H1 (cell line): ENCODE measurements around the gene LYPD3. TPM values are rescaled to one million over a fixed set of nuclear protein-coding genes. Genes with fewer than 3 reads are reported as not detected.

Experiments
- CTCF ChIA-PET: fragments of 300-600 bp; sonication (Branson Sonifier 250); formaldehyde crosslinking; loops from one replicate; lab custom pipeline; 2021; ENCODE audit not compliant: partially characterized antibody; lab: Charles Lee
- POLR2A ChIA-PET: fragments of 300-600 bp; sonication (Branson Sonifier 250); formaldehyde crosslinking; loops from one replicate; lab custom pipeline; 2021; ENCODE audit warnings: inconsistent platforms; ENCODE audit not compliant: partially characterized antibody; lab: Charles Lee
- DNase-seq, 2 experiments: peaks; one replicate each; pipeline versions ENCODE4 v3.0.0 to v3.0.0-alpha.2; 2010 to 2022; ENCODE audit warnings: low spot score in 2 of 2, low read depth in 1 of 2, mixed read lengths in 1 of 2
- FAIRE-seq: peaks from 2 replicates; lab custom pipeline; 2011; peaks lifted over from hg19 to GRCh38; lab: Jason Lieb, UNC
- H2AFZ ChIP-seq: 2 replicates; pipeline ENCODE4 v1.8.1; 2012; ENCODE audit warnings: low read length, inconsistent platforms
- H2AK5ac ChIP-seq: 2 replicates; pipeline ENCODE4 v1.6.1; 2013; ENCODE audit warnings: low read depth, low read length
- H2BK120ac ChIP-seq: replicated peaks from 2 replicates; pipeline ENCODE3; 2013; ENCODE audit warnings: low read depth, low read length, inconsistent platforms
- H2BK12ac ChIP-seq: 2 replicates; pipeline ENCODE4 v1.6.1; 2013; ENCODE audit warnings: low read depth, low read length
- H2BK15ac ChIP-seq: 2 replicates; pipeline ENCODE4 v1.6.1; 2013; ENCODE audit warnings: low read length
- H2BK20ac ChIP-seq: 2 replicates; pipeline ENCODE4 v1.6.1; 2013; ENCODE audit warnings: low read length
- H2BK5ac ChIP-seq: 2 replicates; pipeline ENCODE4 v1.6.1; 2013; ENCODE audit warnings: low read depth, low read length
- H3K14ac ChIP-seq: 2 replicates; pipeline ENCODE4 v1.6.1; 2013; ENCODE audit warnings: inconsistent platforms; ENCODE audit not compliant: insufficient read length
- H3K18ac ChIP-seq: 2 replicates; pipeline ENCODE4 v1.6.1; 2013; ENCODE audit warnings: low read length; ENCODE audit errors: extremely low read depth
- H3K23ac ChIP-seq: 2 replicates; pipeline ENCODE4 v1.6.1; 2013; ENCODE audit warnings: inconsistent platforms; ENCODE audit not compliant: insufficient read length
- H3K23me2 ChIP-seq: 2 replicates; pipeline ENCODE4 v1.6.1; 2013; ENCODE audit warnings: low read depth, low read length
- H3K27ac ChIP-seq: 2 replicates; pipeline ENCODE4 v1.6.1; 2011; ENCODE audit warnings: low read depth, low read length, inconsistent platforms
- H3K27me3 ChIP-seq, 4 experiments: replicated peaks in 1 of 4; 1 replicate in 1 of 4; 2 replicates in 3 of 4; pipeline versions ENCODE4 v1.6.1 to v1.8.1; 2011 to 2013; ENCODE audit warnings: low read length in 3 of 4, mild to moderate bottlenecking in 3 of 4, inconsistent platforms in 2 of 4, mixed read lengths in 2 of 4, moderate library complexity in 1 of 4; ENCODE audit not compliant: control insufficient read depth in 3 of 4, insufficient read depth in 3 of 4; ENCODE audit errors: extremely low read depth in 1 of 4
- H3K36me3 ChIP-seq, 4 experiments: 2 replicates each; pipeline versions ENCODE4 v1.6.1 to v1.8.1; 2011 to 2013; ENCODE audit warnings: mild to moderate bottlenecking in 4 of 4, low read length in 3 of 4, moderate library complexity in 2 of 4, control low read depth in 1 of 4, inconsistent platforms in 1 of 4; ENCODE audit not compliant: insufficient read depth in 4 of 4, control insufficient read depth in 2 of 4
- H3K4ac ChIP-seq: replicated peaks from 2 replicates; pipeline ENCODE3; 2013; ENCODE audit warnings: low read length, low read depth, mixed read lengths, inconsistent platforms; ENCODE audit not compliant: insufficient read length
- H3K4me1 ChIP-seq, 4 experiments: replicated peaks in 1 of 4; 1 replicate in 1 of 4; 2 replicates in 3 of 4; pipeline versions ENCODE4 v1.6.1 to v1.8.1; 2011 to 2013; ENCODE audit warnings: low read length in 3 of 4, inconsistent platforms in 2 of 4, mixed read lengths in 1 of 4; ENCODE audit not compliant: insufficient read depth in 4 of 4, control insufficient read depth in 3 of 4
- H3K4me2 ChIP-seq, 2 experiments: 2 replicates each; pipeline versions ENCODE4 v1.6.1 to v1.8.1; 2011 to 2013; ENCODE audit warnings: low read depth in 2 of 2, low read length in 2 of 2, control low read depth in 1 of 2, inconsistent platforms in 1 of 2, mild to moderate bottlenecking in 1 of 2; ENCODE audit not compliant: insufficient read depth in 1 of 2
- H3K4me3 ChIP-seq, 4 experiments: fragments of 200-600, 300-600 bp in 1 of 4; sonication (generic), shearing (Covaris generic), sonication (Bioruptor Twin) in 1 of 4; 2 replicates each; pipeline versions ENCODE4 v1.5.1 to v1.8.1; 2011 to 2016; ENCODE audit warnings: low read length in 4 of 4, low read depth in 3 of 4, control low read depth in 2 of 4, inconsistent platforms in 2 of 4, mild to moderate bottlenecking in 2 of 4, mixed read lengths in 1 of 4, moderate library complexity in 1 of 4; ENCODE audit not compliant: insufficient read depth in 2 of 4; ENCODE audit errors: extremely low read depth in 1 of 4
- H3K56ac ChIP-seq: replicated peaks from 2 replicates; pipeline ENCODE3; 2013; ENCODE audit warnings: low read depth, mild to moderate bottlenecking, mixed read lengths, low read length, inconsistent platforms; ENCODE audit not compliant: insufficient read length
- H3K79me1 ChIP-seq: 2 replicates; pipeline ENCODE4 v1.6.1; 2013; ENCODE audit warnings: low read depth, low read length, control low read depth
- H3K79me2 ChIP-seq, 2 experiments: 2 replicates each; pipeline versions ENCODE4 v1.6.1 to v1.8.1; 2012 to 2013; ENCODE audit warnings: low read length in 2 of 2, mild to moderate bottlenecking in 2 of 2, inconsistent platforms in 1 of 2; ENCODE audit not compliant: insufficient read depth in 2 of 2, control insufficient read depth in 1 of 2
- H3K9ac ChIP-seq, 4 experiments: replicated peaks in 1 of 4; 1 replicate in 1 of 4; 2 replicates in 3 of 4; pipeline versions ENCODE4 v1.6.1 to v1.8.1; 2011 to 2013; ENCODE audit warnings: low read depth in 3 of 4, low read length in 3 of 4, control low read depth in 2 of 4, mild to moderate bottlenecking in 2 of 4, moderate library complexity in 2 of 4, inconsistent platforms in 1 of 4; ENCODE audit errors: extremely low read depth in 1 of 4
- H3K9me3 ChIP-seq, 2 experiments: 2 replicates each; pipeline versions ENCODE4 v1.6.1 to v1.8.1; 2012 to 2013; ENCODE audit warnings: mild to moderate bottlenecking in 2 of 2, moderate library complexity in 2 of 2, control low read depth in 1 of 2, inconsistent platforms in 1 of 2, low read depth in 1 of 2, low read length in 1 of 2, mixed read lengths in 1 of 2; ENCODE audit not compliant: insufficient read depth in 2 of 2
- H4K20me1 ChIP-seq, 2 experiments: replicated peaks in 1 of 2; 2 replicates each; pipeline versions ENCODE3 to v1.8.1; 2011 to 2013; ENCODE audit warnings: inconsistent platforms in 2 of 2, low read length in 2 of 2, mild to moderate bottlenecking in 1 of 2; ENCODE audit not compliant: insufficient read depth in 2 of 2, control insufficient read depth in 1 of 2
- H4K5ac ChIP-seq: 2 replicates; pipeline ENCODE4 v1.6.1; 2013; ENCODE audit warnings: low read length, low read depth, mixed read lengths, inconsistent platforms; ENCODE audit not compliant: insufficient read length
- H4K8ac ChIP-seq: 2 replicates; pipeline ENCODE4 v1.8.0; 2013; ENCODE audit warnings: mild to moderate bottlenecking, moderate library complexity, low read length, inconsistent platforms; ENCODE audit not compliant: insufficient read depth; ENCODE audit errors: extremely low read depth
- H4K91ac ChIP-seq: replicated peaks from 2 replicates; pipeline ENCODE3; 2013; ENCODE audit warnings: low read length, mixed read lengths, inconsistent platforms; ENCODE audit not compliant: insufficient read length
- ASH2L ChIP-seq: fragments of 200-600, 300-600 bp; sonication (generic); IDR thresholded peaks from one replicate; pipeline ENCODE4 v1.7.1; 2017; ENCODE audit warnings: low read length
- BCL11A ChIP-seq, 2 experiments: IDR thresholded peaks; one replicate each; pipeline ENCODE4 v1.6.1; 2011; ENCODE audit warnings: low read depth in 2 of 2, low read length in 2 of 2, mild to moderate bottlenecking in 2 of 2
- CBX5 ChIP-seq: fragments of 300-800, 300-1000 bp; sonication (generic); IDR thresholded peaks from 2 replicates; pipeline ENCODE4 v1.7.1; 2016; ENCODE audit warnings: antibody characterized with exemption, low read length, low read depth
- CHD2 ChIP-seq: IDR thresholded peaks from 2 replicates; pipeline ENCODE4 v1.6.1; 2012; ENCODE audit warnings: low read length, improper control_type of control experiment
- CREB1 ChIP-seq: IDR thresholded peaks from 2 replicates; pipeline ENCODE4 v1.6.1; 2012; ENCODE audit warnings: inconsistent platforms
- HDAC2 ChIP-seq, 2 experiments: fragments of 300-600 bp in 1 of 2; sonication (generic) in 1 of 2; IDR thresholded peaks; 2 replicates each; pipeline ENCODE4 v1.6.1; 2011 to 2012; ENCODE audit warnings: low read depth in 2 of 2, low read length in 2 of 2, mild to moderate bottlenecking in 2 of 2, moderate library complexity in 2 of 2, borderline replicate concordance in 1 of 2, inconsistent platforms in 1 of 2
- HDAC6 ChIP-seq: IDR thresholded peaks from one replicate; pipeline ENCODE4 v1.7.1; 2012; ENCODE audit warnings: low read depth, mild to moderate bottlenecking, inconsistent platforms, low read length, moderate library complexity
- KDM5A ChIP-seq: fragments of 200-600 bp; IDR thresholded peaks from 2 replicates; pipeline ENCODE4 v1.7.1; 2012; ENCODE audit warnings: mild to moderate bottlenecking, low read length, inconsistent platforms, mixed read lengths
- PHF8 ChIP-seq: fragments of 200-600 bp; sonication (generic); conservative IDR thresholded peaks from 2 replicates; pipeline ENCODE4 v1.7.1; 2012; ENCODE audit warnings: low read depth, mild to moderate bottlenecking, inconsistent platforms, low read length, moderate library complexity
- SIN3A ChIP-seq, 2 experiments: IDR thresholded peaks in 1 of 2; conservative IDR thresholded peaks in 1 of 2; 2 replicates each; pipeline ENCODE4 v1.6.1; 2011 to 2012; ENCODE audit warnings: low read length in 2 of 2, improper control_type of control experiment in 1 of 2, low read depth in 1 of 2, mild to moderate bottlenecking in 1 of 2
- SP2 ChIP-seq: IDR thresholded peaks from 2 replicates; pipeline ENCODE4 v1.6.1; 2012; ENCODE audit warnings: mild to moderate bottlenecking, low read length, inconsistent platforms
- SUZ12 ChIP-seq: fragments of 200-600 bp; sonication (generic); IDR thresholded peaks from 2 replicates; pipeline ENCODE4 v1.6.1; 2012; ENCODE audit warnings: mild to moderate bottlenecking, inconsistent platforms, low read length, moderate library complexity, mixed read lengths
- TBP ChIP-seq: IDR thresholded peaks from 2 replicates; pipeline ENCODE4 v1.6.1; 2011; ENCODE audit warnings: low read depth, low read length, improper control_type of control experiment
- WGBS, 2 experiments: shearing (Covaris generic) in 1 of 2; methylation state at CpG; one replicate each; pipeline versions ENCODE4 v1.1.6 to v1.1.7; 2013 to 2015; ENCODE audit warnings: low lambda C conversion rate in 2 of 2, mixed read lengths in 2 of 2, inconsistent platforms in 1 of 2, low coverage in 1 of 2, missing lambda C conversion rate in 1 of 2; ENCODE audit not compliant: insufficient replicate concordance in 2 of 2, insufficient coverage in 1 of 2, insufficient read length in 1 of 2; ENCODE audit errors: extremely low coverage in 1 of 2, missing lambda C conversion rate in 1 of 2; 5-methylcytosine and 5-hydroxymethylcytosine counted together
- polyA plus RNA-seq, 7 experiments: library from polyadenylated mRNA; depleted of rRNA in 3 of 7; stranded (reverse) in 5 of 7; unstranded in 2 of 7; fragments of >200 nt in 5 of 7; fragments of 200-250 nt in 2 of 7; gene quantifications; 1 replicate in 5 of 7; 2 replicates in 1 of 7; 4 replicates in 1 of 7; pipeline versions ENCODE4 v1.2.1 to v1.2.3, GENCODE V29; 2011 to 2013; ENCODE audit warnings: missing spikeins in 2 of 7, mixed read lengths in 2 of 7
- total RNA-seq: library from RNA; stranded (reverse); fragmentation: NEBNext Ultra II Directional; extraction: Animal tissue kit (Norgen Biotek cat#: 25700); gene quantifications from 2 replicates; pipeline ENCODE4 v1.2.1, GENCODE V29; 2021

Gene LYPD3
- total and polyA plus RNA-seq, 2 of the 8 experiments (the other 6 are each of a cell fraction or from before 2014, with no cell fraction given) = 4.1 to 16.4 TPM

GRCh38 chr19:43414554-43414953 lies 50.9 kb downstream of the LYPD3 start, which contains the start of gene TEX101:
TSS of gene TEX101 (plus strand) at chr19:43414890. CDS start at chr19:43415920, 1,030 bp downstream.
- Histone ChIP-seq H3K79me1 (no peaks in the 10 kb centered on the region), H3K4ac (no peak within 1 kb of the TSS), H3K9ac (no peak within 1 kb of the TSS), H2AK5ac (no peak within 1 kb of the TSS), H3K79me2 (no peaks in the 10 kb centered on the region), H3K18ac (no peak within 1 kb of the TSS), H2BK12ac (no peak within 1 kb of the TSS), H3K14ac (no peak within 1 kb of the TSS), H3K56ac (no peak within 1 kb of the TSS), H4K20me1 (no peaks in the 10 kb centered on the region), H3K9me3 (peaks cover 3 to 9% of the 10 kb centered on the region in 2 experiments; a peak in 2 of 4 replicates), H3K4me3 (no peak within 1 kb of the TSS), H3K23me2 (no peaks in the 10 kb centered on the region; the same call in 1 of the 2 replicates), H2BK120ac (no peak within 1 kb of the TSS), H2BK15ac (no peak within 1 kb of the TSS), H2AFZ (no peak within 1 kb of the TSS), H3K27ac (no peak within 1 kb of the TSS), H3K27me3 (no peaks in the 10 kb centered on the region), H4K91ac (no peak within 1 kb of the TSS), H3K4me2 (no peak within 1 kb of the TSS), H2BK20ac (no peak within 1 kb of the TSS), H3K4me1 (no peaks in the 10 kb centered on the region; a peak in 1 of 7 replicates), H3K36me3 (no peaks in the 10 kb centered on the region), H4K8ac (peak within 1 kb of the TSS; percentile 17), H3K23ac (no peak within 1 kb of the TSS), H4K5ac (no peak within 1 kb of the TSS), H2BK5ac (no peak within 1 kb of the TSS)
- DNase-seq = no peak
- TF ChIP-seq HDAC6 (no peak), TBP (no peak), CBX5 (no peak), ASH2L (no peak), HDAC2 (IDR thresholded peaks at IDR 0.05; ENCODE audit: borderline replicate concordance in 1 of 2, low read depth in 2 of 2, low read length in 2 of 2) (no peak), SUZ12 (no peak), CREB1 (no peak), KDM5A (no peak), BCL11A (IDR thresholded peaks at IDR 0.05; ENCODE audit: low read depth in 2 of 2, low read length in 2 of 2) (no peak), SP2 (no peak), CHD2 (no peak), SIN3A (conservative IDR thresholded peaks at IDR 0.05 in 1 of 2, IDR thresholded peaks at IDR 0.05 in 1 of 2; ENCODE audit: low read depth in 1 of 2, low read length in 2 of 2) (no peak), PHF8 (no peak)
- no peak for FAIRE-seq
- WGBS, 2 experiments = 96% methylated on average over 21 of the region's 21 CpGs; no CpG with 5 or more reads in 1 of the 2 experiments
- ChIA-PET CTCF (no interaction called here), POLR2A (no interaction called here)
